Measurements from ENCODE around the gene IL17RA. TPM values are rescaled to one million over a fixed set of nuclear protein-coding genes. Genes with fewer than 3 reads are reported as not detected.
A peak's percentile ranks its signal among the peaks of the same experiment; 100 is the strongest.

Gene IL17RA
- total and polyA plus RNA-seq, 8 donors = 7.6 to 61.6 (median 8.4) TPM

DNA sequence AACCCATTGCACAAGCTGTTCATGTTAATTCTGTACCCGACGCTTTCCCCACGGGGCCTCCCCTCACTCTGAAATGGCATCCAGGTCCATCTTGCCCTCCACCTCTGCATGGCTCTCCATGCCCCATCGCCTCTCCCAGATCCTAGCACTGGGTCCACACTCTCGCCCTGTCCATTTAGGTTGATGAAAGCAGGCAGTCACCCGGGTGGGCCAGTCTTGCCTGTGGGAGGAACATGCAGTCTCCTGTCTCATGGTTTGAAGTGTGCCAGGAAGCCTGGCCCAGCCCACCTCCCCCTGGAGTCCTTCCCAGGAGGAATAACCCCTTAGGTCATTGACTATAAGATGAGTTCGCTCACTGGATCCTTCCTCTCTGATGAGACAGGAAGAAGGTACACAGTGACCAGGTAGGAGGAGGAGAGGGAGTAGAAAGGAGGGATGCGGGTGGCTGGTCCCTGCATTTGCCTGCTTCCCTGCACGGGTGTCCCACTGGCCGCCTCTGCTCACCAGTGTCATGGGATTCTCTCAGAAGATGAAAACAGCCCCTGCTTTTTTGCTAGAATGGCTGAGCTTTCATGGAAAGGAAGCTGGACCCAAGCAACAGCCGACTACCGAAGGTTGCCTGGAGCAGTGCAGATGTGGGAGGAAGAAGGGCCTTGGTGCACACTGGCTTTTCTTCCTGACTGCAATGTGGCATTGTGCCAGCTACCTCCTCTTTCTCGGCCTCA, 29.5 kb downstream of the IL17RA start:
- DNase-seq (no peak), ATAC-seq (no peak)
- Histone ChIP-seq H3K4me1 (peaks cover 0 to 99% of the 10 kb centered on the region in 2 donors), H3K27me3 (peaks cover 9% of the 10 kb centered on the region in 2 donors), H3K9me3 (no peaks in the 10 kb centered on the region), H3K4me3 (no peak overlapping the region), H3K36me3 (peaks cover 0 to 22% of the 10 kb centered on the region in 2 donors), H3K27ac (no peak overlapping the region)
- intact Hi-C loops (cut with DNase I) = no loop called here
- no peak for TF ChIP-seq CTCF (IDR thresholded peaks at IDR 0.05)

GRCh38 chr22:17114898-17115235, 30.1 kb downstream of the IL17RA start:
- TF ChIP-seq CTCF (IDR thresholded peaks at IDR 0.05) = no peak

DNA sequence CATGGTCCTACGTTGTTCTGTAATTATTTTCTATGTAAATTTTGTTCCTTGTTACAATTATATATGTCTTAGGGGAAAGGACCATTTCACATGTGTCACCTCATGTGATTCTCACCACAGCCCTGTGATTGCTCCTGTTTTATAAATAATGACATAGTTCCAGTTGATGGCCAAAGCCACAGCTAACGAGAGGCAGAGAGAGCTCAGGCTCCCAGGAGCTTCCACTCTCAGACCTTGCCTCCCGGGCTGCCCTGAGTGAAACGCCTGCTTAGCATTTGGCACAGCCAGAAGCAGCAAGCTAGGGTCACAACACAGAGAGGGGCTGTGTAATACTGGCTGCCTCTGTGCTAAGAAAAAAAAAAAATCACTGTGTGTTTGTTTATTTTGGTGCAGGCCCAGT, 30.4 kb downstream of the IL17RA start:
- ATAC-seq (no peak), DNase-seq (no peak)
- H3K36me3 ChIP-seq = peaks cover 0 to 13% of the 10 kb centered on the region in 2 donors
- no peaks in the 10 kb centered on the region for H3K9me3 ChIP-seq
- H3K4me1 ChIP-seq = peaks cover 0 to 99% of the 10 kb centered on the region in 2 donors
- intact Hi-C loops (cut with DNase I) = no loop called here
- H3K27ac ChIP-seq = peak overlapping the region in 1 of 2 donors; percentile 79
- H3K27me3 ChIP-seq = peaks cover 15 to 18% of the 10 kb centered on the region in 2 donors
- no peak overlapping the region for H3K4me3 ChIP-seq
- TF ChIP-seq CTCF (IDR thresholded peaks at IDR 0.05) = no peak

More at GRCh38 chr22:17114898-17115235, 30.1 kb downstream of the IL17RA start:
- Histone ChIP-seq H3K36me3 (peaks cover 0 to 17% of the 10 kb centered on the region in 2 donors), H3K27ac (no peak overlapping the region), H3K4me3 (no peak overlapping the region), H3K4me1 (peaks cover 0 to 99% of the 10 kb centered on the region in 2 donors), H3K27me3 (peaks cover 14% of the 10 kb centered on the region in 2 donors), H3K9me3 (no peaks in the 10 kb centered on the region)
- DNase-seq = no peak
- intact Hi-C loops (cut with DNase I) = no loop called here
- no peak for ATAC-seq

GRCh38 chr22:17115945-17116565, 31.3 kb downstream of the IL17RA start:
- DNase-seq (no peak), ATAC-seq (no peak)
- H3K4me3 ChIP-seq = no peak overlapping the region
- no peaks in the 10 kb centered on the region for H3K9me3 ChIP-seq
- H3K27ac ChIP-seq = peak overlapping the region in 1 of 2 donors; percentile 79
- intact Hi-C loops (cut with DNase I) = no loop called here
- peaks cover 0 to 5% of the 10 kb centered on the region in 2 donors for H3K36me3 ChIP-seq
- TF ChIP-seq CTCF (IDR thresholded peaks at IDR 0.05) = no peak
- peaks cover 19 to 25% of the 10 kb centered on the region in 2 donors for H3K27me3 ChIP-seq
- peaks cover 0 to 99% of the 10 kb centered on the region in 2 donors for H3K4me1 ChIP-seq

DNA sequence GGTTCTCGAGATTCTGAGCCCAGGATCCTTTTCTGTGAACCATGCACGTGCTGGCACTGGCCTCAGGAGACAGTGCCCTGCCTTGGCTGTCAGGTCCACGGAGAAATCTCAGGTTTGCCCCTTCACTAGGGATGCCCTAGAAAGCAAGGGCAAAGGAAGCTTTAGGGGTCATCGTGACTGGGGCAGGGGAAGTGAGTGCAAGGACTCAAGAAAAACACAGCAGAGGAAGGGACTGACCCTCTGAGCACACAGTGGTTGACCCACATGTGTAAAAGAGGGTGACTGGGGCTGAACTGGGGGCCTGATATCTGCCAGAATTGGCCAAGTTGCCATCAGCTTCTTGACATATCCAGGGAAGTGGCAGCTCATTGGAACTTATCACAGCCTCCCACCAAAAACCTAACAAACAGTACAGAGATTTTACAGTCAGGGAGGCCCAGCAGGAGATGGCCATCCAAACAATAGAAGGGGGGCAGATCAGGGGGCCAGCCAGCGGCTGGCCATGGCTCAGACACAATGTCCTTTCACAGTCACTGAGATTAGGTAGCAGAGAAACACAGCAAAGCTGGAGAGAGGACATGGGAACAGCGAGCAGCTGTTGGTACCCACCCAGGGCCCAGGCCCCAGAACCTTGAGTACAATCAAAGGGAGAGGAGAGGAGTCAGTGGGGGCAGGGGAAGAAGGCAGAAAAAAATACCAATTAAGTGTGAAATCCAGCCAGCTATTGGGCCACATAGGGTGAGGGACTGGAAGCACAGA, 32.0 kb downstream of the IL17RA start:
- H3K4me3 ChIP-seq = no peak overlapping the region
- H3K27me3 ChIP-seq = peaks cover 25 to 32% of the 10 kb centered on the region in 2 donors
- no peaks in the 10 kb centered on the region for H3K36me3 ChIP-seq
- TF ChIP-seq CTCF (IDR thresholded peaks at IDR 0.05) = no peak
- intact Hi-C loops (cut with DNase I) = no loop called here
- peaks cover 0 to 99% of the 10 kb centered on the region in 2 donors for H3K4me1 ChIP-seq
- no peaks in the 10 kb centered on the region for H3K9me3 ChIP-seq
- DNase-seq (no peak), ATAC-seq (no peak)
- peak overlapping the region in 1 of 2 donors; percentile 79 for H3K27ac ChIP-seq
